Measurements from ENCODE around the gene DNAH7.

The DNAH7 gene

DNA sequence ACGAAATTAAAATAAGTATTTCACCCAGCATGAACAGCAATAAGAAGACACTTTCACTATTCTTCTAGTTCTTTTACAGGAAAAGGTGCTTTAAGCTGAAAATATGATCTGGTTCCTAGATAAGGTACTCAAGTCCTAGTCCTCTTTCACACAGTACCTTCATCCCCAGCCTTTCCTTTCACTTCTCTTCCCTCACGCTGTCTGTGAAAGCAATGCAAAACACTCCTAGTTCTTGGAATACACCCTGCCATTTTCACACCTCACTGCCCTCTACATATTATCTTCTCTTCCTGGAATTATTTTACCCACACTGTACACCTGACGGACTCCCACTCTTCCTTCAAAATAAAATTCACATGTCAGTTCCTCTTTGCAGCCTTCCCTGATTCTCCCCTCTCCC, 82.9 kb downstream of the DNAH7 start:
- POLR2A ChIA-PET: no interaction called here
- peak overlapping the region in 3 of 7 experiments; percentile 3 to 63 (median 9) for H3K4me3 ChIP-seq (ENCODE audit: control insufficient read depth in 1 of 7, extremely low read depth in 1 of 7, insufficient read depth in 4 of 7, low read depth in 2 of 7, low read length in 6 of 7)
- CTCF ChIA-PET: interaction anchor here (1.5 kb wide), 1 partner anchor 19 kb away, joined by 3 read pairs; no protein-coding TSS in a partner anchor
- H3K4me1 ChIP-seq (ENCODE audit: control extremely low read depth in 1 of 4, control insufficient read depth in 4 of 4, insufficient read depth in 4 of 4, low read length in 3 of 4): peaks cover 0 to 12% (median 5%) of the 10 kb centered on the region in 4 experiments
- 18% methylated on average over 2 of the region's 3 CpGs for WGBS (ENCODE audit: insufficient coverage)
- peak overlapping the region in 1 of 2 experiments; percentile 56 for H3K27ac ChIP-seq (ENCODE audit: insufficient read depth in 1 of 2, low read depth in 1 of 2, low read length in 2 of 2, poor library complexity in 1 of 2, severe bottlenecking in 2 of 2)
- no peak for DNase-seq
- no peaks in the 10 kb centered on the region for H3K36me3 ChIP-seq (ENCODE audit: control insufficient read depth in 4 of 4, insufficient read depth in 4 of 4, low read length in 3 of 4)
- H3K9me3 ChIP-seq (ENCODE audit: control extremely low read depth in 1 of 5, control insufficient read depth in 4 of 5, insufficient read depth in 2 of 5, low read depth in 1 of 5, low read length in 4 of 5): no peaks in the 10 kb centered on the region
- no peaks in the 10 kb centered on the region for H3K27me3 ChIP-seq (replicated peaks in 2 of 5; ENCODE audit: control insufficient read depth in 4 of 5, insufficient read depth in 5 of 5, low read length in 4 of 5)

DNA sequence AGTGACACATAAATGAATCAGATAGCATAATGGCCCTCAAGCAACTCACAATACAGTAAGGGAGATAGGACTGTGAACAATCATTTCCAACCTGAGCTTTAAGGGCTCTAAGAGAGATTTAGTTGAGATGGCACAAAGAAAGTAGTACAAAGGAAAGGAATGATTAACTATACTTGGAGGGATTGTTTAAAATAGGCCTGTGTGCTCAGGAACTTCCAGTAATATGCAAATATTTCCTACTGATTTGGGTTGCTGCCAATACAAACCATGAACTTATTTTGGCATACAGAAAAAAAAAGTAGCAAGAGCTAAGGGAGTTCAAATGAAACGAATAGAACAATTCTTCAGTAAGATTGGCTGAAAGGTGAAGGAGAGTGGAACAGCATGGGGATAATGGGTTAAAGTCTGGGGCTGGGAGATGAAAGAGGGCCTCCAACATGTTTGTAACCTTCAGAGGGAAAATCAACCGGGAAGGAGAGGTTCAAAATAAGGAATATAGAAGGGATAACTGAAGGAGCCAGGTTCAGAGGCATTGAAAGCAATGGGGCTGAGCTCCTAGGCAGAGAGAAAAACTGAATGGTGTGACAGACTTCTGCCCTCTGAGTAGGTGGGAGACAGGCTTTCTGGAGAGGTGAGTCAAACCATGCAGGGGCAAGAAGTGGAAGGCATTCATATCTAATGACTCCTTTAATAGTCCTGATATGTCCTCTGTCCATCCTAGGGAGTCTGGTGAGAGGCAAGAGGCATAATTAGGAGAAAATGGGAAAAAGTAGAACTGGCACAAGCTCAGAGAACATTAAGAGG, 83.5 kb downstream of the DNAH7 start:
- no peaks in the 10 kb centered on the region for H3K36me3 ChIP-seq (ENCODE audit: control insufficient read depth in 4 of 4, insufficient read depth in 4 of 4, low read length in 3 of 4)
- peak overlapping the region in 1 of 2 experiments; percentile 56 for H3K27ac ChIP-seq (ENCODE audit: insufficient read depth in 1 of 2, low read depth in 1 of 2, low read length in 2 of 2, poor library complexity in 1 of 2, severe bottlenecking in 2 of 2)
- no peaks in the 10 kb centered on the region for H3K27me3 ChIP-seq (replicated peaks in 2 of 5; ENCODE audit: control insufficient read depth in 4 of 5, insufficient read depth in 5 of 5, low read length in 4 of 5)
- peak overlapping the region in 2 of 7 experiments; percentile 3 to 63 for H3K4me3 ChIP-seq (ENCODE audit: control insufficient read depth in 1 of 7, extremely low read depth in 1 of 7, insufficient read depth in 4 of 7, low read depth in 2 of 7, low read length in 6 of 7)
- peaks cover 0 to 12% (median 5%) of the 10 kb centered on the region in 4 experiments for H3K4me1 ChIP-seq (ENCODE audit: control extremely low read depth in 1 of 4, control insufficient read depth in 4 of 4, insufficient read depth in 4 of 4, low read length in 3 of 4)
- DNase-seq: no peak
- POLR2A ChIA-PET: no interaction called here
- 53% methylated on average over 2 of the region's 2 CpGs for whole genome bisulfite sequencing (ENCODE audit: insufficient coverage)
- H3K9me3 ChIP-seq (ENCODE audit: control extremely low read depth in 1 of 5, control insufficient read depth in 4 of 5, insufficient read depth in 2 of 5, low read depth in 1 of 5, low read length in 4 of 5): peaks cover 0 to 3% (median 0%) of the 10 kb centered on the region in 5 experiments
- CTCF ChIA-PET: interaction anchor here (0.5 to 1.5 kb wide), 2 partner anchors 13 to 18 kb away, joined by 3 read pairs; no protein-coding TSS in a partner anchor

DNA sequence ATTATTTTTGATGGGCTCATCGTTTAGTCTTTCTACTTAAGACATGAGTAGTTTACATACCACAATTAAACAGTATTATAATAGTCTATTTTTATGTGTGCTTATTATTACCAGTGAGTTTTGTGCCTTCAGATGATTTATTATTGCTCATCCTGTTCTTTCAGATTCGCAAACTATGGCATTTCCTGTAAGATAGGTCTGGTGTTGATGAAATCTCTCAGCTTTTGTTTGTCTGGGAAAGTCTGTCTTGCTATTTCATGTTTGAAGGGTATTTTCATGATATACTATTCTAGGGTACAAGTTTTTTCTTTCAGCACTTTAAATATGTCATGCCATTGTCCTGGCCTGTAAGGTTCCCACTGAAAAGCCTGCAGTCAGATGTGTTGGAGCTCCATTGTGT, 101.3 kb downstream of the DNAH7 start:
- POLR2A ChIA-PET: no interaction called here
- CTCF ChIA-PET: interaction anchor here (0.9 kb wide), 1 partner anchor 18 kb away, joined by 3 read pairs; no protein-coding TSS in a partner anchor
- Histone ChIP-seq H3K4me3 (ENCODE audit: control insufficient read depth in 1 of 7, extremely low read depth in 1 of 7, insufficient read depth in 4 of 7, low read depth in 2 of 7, low read length in 6 of 7) (no peak overlapping the region), H3K27me3 (replicated peaks in 2 of 5; ENCODE audit: control insufficient read depth in 4 of 5, insufficient read depth in 5 of 5, low read length in 4 of 5) (no peaks in the 10 kb centered on the region), H3K4me1 (ENCODE audit: control extremely low read depth in 1 of 4, control insufficient read depth in 4 of 4, insufficient read depth in 4 of 4, low read length in 3 of 4) (peaks cover 0 to 6% (median 2%) of the 10 kb centered on the region in 4 experiments), H3K27ac (ENCODE audit: insufficient read depth in 1 of 2, low read depth in 1 of 2, low read length in 2 of 2, poor library complexity in 1 of 2, severe bottlenecking in 2 of 2) (no peak overlapping the region), H3K9me3 (ENCODE audit: control extremely low read depth in 1 of 5, control insufficient read depth in 4 of 5, insufficient read depth in 2 of 5, low read depth in 1 of 5, low read length in 4 of 5) (peaks cover 0 to 3% (median 0%) of the 10 kb centered on the region in 5 experiments), H3K36me3 (ENCODE audit: control insufficient read depth in 4 of 4, insufficient read depth in 4 of 4, low read length in 3 of 4) (no peaks in the 10 kb centered on the region)
- no CpG with 5 or more reads among the region's 2 CpGs for WGBS (ENCODE audit: insufficient coverage)
- peak in 2 of 3 donors; percentile 37 to 48 for DNase-seq

DNA sequence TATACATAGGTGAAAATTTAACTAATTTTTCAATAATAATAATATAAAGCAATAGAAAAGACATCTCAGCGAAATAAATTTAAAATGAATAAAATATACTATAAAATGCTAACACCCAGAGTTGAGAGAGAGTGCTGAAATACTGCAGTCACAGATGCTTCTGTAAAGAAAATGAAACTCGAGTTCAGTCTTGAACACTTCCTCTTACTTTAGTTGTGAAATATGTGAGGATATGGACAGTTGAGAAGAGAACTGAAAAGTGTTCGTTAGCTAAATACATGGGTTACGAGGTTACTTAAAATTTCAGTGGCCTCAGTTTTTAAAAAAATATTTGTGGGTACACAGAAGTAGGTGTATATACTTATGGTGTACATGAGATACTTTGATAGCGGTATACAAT, 106.8 kb downstream of the DNAH7 start:
- Histone ChIP-seq H3K4me1 (ENCODE audit: control extremely low read depth in 1 of 4, control insufficient read depth in 4 of 4, insufficient read depth in 4 of 4, low read length in 3 of 4) (no peaks in the 10 kb centered on the region), H3K36me3 (ENCODE audit: control insufficient read depth in 4 of 4, insufficient read depth in 4 of 4, low read length in 3 of 4) (no peaks in the 10 kb centered on the region), H3K4me3 (ENCODE audit: control insufficient read depth in 1 of 7, extremely low read depth in 1 of 7, insufficient read depth in 4 of 7, low read depth in 2 of 7, low read length in 6 of 7) (no peak overlapping the region), H3K27ac (ENCODE audit: insufficient read depth in 1 of 2, low read depth in 1 of 2, low read length in 2 of 2, poor library complexity in 1 of 2, severe bottlenecking in 2 of 2) (no peak overlapping the region), H3K27me3 (replicated peaks in 2 of 5; ENCODE audit: control insufficient read depth in 4 of 5, insufficient read depth in 5 of 5, low read length in 4 of 5) (no peaks in the 10 kb centered on the region), H3K9me3 (ENCODE audit: control extremely low read depth in 1 of 5, control insufficient read depth in 4 of 5, insufficient read depth in 2 of 5, low read depth in 1 of 5, low read length in 4 of 5) (peaks cover 0 to 3% (median 0%) of the 10 kb centered on the region in 5 experiments)
- CTCF ChIA-PET: no interaction called here
- POLR2A ChIA-PET: no interaction called here
- DNase-seq: peak; percentile 3 to 72 (median 63)
- WGBS (ENCODE audit: insufficient coverage): 0% methylated on average over 2 of the region's 5 CpGs

DNA sequence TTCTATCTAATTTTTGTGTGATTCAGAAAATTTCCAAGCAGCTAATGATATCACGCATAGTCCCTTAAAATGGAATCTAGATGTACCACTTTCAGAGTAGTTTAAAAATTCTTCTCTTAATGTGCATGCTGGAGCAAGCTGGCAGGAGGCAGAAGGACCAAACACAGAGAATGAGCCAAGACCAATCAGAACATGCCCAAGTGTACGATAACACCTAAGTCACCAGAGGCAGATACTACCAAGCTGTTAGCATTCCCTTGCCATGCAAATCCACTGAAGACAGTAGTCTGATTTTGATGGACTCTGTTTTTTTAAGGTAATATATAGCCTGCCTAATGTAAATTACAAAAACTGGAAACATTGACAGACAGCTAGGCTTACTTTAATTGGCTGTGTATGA, 109.3 kb downstream of the DNAH7 start:
- H3K4me1 ChIP-seq (ENCODE audit: control extremely low read depth in 1 of 4, control insufficient read depth in 4 of 4, insufficient read depth in 4 of 4, low read length in 3 of 4): no peaks in the 10 kb centered on the region
- DNase-seq: no peak
- 100% methylated on average over 1 of the region's 2 CpGs for WGBS (ENCODE audit: insufficient coverage)
- ChIA-PET POLR2A (no interaction called here), CTCF (no interaction called here)
- no peaks in the 10 kb centered on the region for H3K27me3 ChIP-seq (replicated peaks in 2 of 5; ENCODE audit: control insufficient read depth in 4 of 5, insufficient read depth in 5 of 5, low read length in 4 of 5)
- no peak overlapping the region for H3K27ac ChIP-seq (ENCODE audit: insufficient read depth in 1 of 2, low read depth in 1 of 2, low read length in 2 of 2, poor library complexity in 1 of 2, severe bottlenecking in 2 of 2)
- no peaks in the 10 kb centered on the region for H3K9me3 ChIP-seq (ENCODE audit: control extremely low read depth in 1 of 5, control insufficient read depth in 4 of 5, insufficient read depth in 2 of 5, low read depth in 1 of 5, low read length in 4 of 5)
- H3K4me3 ChIP-seq (ENCODE audit: control insufficient read depth in 1 of 7, extremely low read depth in 1 of 7, insufficient read depth in 4 of 7, low read depth in 2 of 7, low read length in 6 of 7): no peak overlapping the region
- H3K36me3 ChIP-seq (ENCODE audit: control insufficient read depth in 4 of 4, insufficient read depth in 4 of 4, low read length in 3 of 4): no peaks in the 10 kb centered on the region

DNA sequence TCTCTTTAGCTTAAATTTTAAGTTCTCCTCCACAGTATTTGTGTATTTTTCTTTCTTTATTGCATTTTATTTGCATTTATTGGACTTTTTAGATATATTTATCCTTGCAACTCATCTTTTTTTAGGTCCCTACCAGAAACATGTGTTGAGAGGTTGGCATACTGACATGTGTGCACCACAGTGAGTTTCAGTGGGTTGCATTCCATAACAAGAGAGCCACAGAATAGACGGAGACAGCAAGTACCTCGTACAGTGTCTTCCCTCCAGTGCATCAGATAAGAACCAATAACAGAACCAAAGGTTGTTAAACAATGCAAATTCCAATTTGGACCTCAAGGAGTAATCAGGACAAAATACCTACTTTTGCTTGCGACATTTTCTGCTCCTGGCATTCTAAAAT, 111.9 kb downstream of the DNAH7 start:
- CTCF ChIA-PET: interaction anchor here (0.6 kb wide), 1 partner anchor 46 kb away, joined by 3 read pairs; no protein-coding TSS in a partner anchor
- Histone ChIP-seq H3K4me1 (ENCODE audit: control extremely low read depth in 1 of 4, control insufficient read depth in 4 of 4, insufficient read depth in 4 of 4, low read length in 3 of 4) (no peaks in the 10 kb centered on the region), H3K27ac (ENCODE audit: insufficient read depth in 1 of 2, low read depth in 1 of 2, low read length in 2 of 2, poor library complexity in 1 of 2, severe bottlenecking in 2 of 2) (no peak overlapping the region), H3K4me3 (ENCODE audit: control insufficient read depth in 1 of 7, extremely low read depth in 1 of 7, insufficient read depth in 4 of 7, low read depth in 2 of 7, low read length in 6 of 7) (no peak overlapping the region), H3K27me3 (replicated peaks in 2 of 5; ENCODE audit: control insufficient read depth in 4 of 5, insufficient read depth in 5 of 5, low read length in 4 of 5) (no peaks in the 10 kb centered on the region), H3K36me3 (ENCODE audit: control insufficient read depth in 4 of 4, insufficient read depth in 4 of 4, low read length in 3 of 4) (no peaks in the 10 kb centered on the region), H3K9me3 (ENCODE audit: control extremely low read depth in 1 of 5, control insufficient read depth in 4 of 5, insufficient read depth in 2 of 5, low read depth in 1 of 5, low read length in 4 of 5) (peaks cover 0 to 6% (median 0%) of the 10 kb centered on the region in 5 experiments)
- WGBS (ENCODE audit: insufficient coverage): no CpG with 5 or more reads among the region's 3 CpGs
- POLR2A ChIA-PET: no interaction called here
- DNase-seq: no peak

DNA sequence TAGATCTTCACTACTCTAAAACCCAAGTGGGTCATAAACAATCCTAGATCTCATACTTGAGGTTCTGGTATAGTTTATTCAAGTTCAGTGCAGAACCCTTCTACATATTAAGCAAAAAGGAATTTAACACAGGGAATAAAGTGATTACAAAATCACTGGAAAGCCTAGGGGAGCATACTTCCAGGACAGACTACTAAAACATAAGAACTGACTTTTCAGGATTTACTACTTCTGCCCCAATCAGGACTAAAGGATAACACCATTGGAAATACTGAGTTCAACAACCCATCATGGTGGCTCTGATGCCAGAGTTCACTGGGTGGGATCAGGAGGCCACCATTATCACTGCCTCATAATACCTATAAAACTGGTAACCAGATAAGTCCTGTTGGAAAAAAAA, 123.6 kb downstream of the DNAH7 start:
- Histone ChIP-seq H3K4me3 (ENCODE audit: control insufficient read depth in 1 of 7, extremely low read depth in 1 of 7, insufficient read depth in 4 of 7, low read depth in 2 of 7, low read length in 6 of 7) (no peak overlapping the region), H3K36me3 (ENCODE audit: control insufficient read depth in 4 of 4, insufficient read depth in 4 of 4, low read length in 3 of 4) (no peaks in the 10 kb centered on the region), H3K27ac (ENCODE audit: insufficient read depth in 1 of 2, low read depth in 1 of 2, low read length in 2 of 2, poor library complexity in 1 of 2, severe bottlenecking in 2 of 2) (no peak overlapping the region), H3K27me3 (replicated peaks in 2 of 5; ENCODE audit: control insufficient read depth in 4 of 5, insufficient read depth in 5 of 5, low read length in 4 of 5) (no peaks in the 10 kb centered on the region), H3K9me3 (ENCODE audit: control extremely low read depth in 1 of 5, control insufficient read depth in 4 of 5, insufficient read depth in 2 of 5, low read depth in 1 of 5, low read length in 4 of 5) (peaks cover 0 to 3% (median 2%) of the 10 kb centered on the region in 5 experiments), H3K4me1 (ENCODE audit: control extremely low read depth in 1 of 4, control insufficient read depth in 4 of 4, insufficient read depth in 4 of 4, low read length in 3 of 4) (no peaks in the 10 kb centered on the region)
- POLR2A ChIA-PET: no interaction called here
- no peak for DNase-seq
- CTCF ChIA-PET: no interaction called here

Measured in common myeloid progenitor, CD34-positive (primary cell).